Liver (tissue), 9 donors: Measurements from ENCODE around the gene TMCC2. TPM values are rescaled to one million over a fixed set of nuclear protein-coding genes. Genes with fewer than 3 reads are reported as not detected.

Source experiments
- DNase-seq: peaks from one replicate; pipeline ENCODE4 v3.0.0-alpha.2; 2017; ENCODE audit warnings: low spot score
- H3K27ac ChIP-seq, 2 donors: one replicate each; pipeline ENCODE4 v1.7.0; 2013; ENCODE audit warnings: inconsistent platforms in 2 of 2, low read length in 2 of 2, control low read depth in 1 of 2, low read depth in 1 of 2, mild to moderate bottlenecking in 1 of 2
- H3K27me3 ChIP-seq, 4 donors: one replicate each; pipeline versions ENCODE4 v1.6.1 to v1.7.0; 2013; ENCODE audit warnings: low read length in 3 of 4, inconsistent platforms in 1 of 4, mild to moderate bottlenecking in 1 of 4, moderate library complexity in 1 of 4; ENCODE audit not compliant: control insufficient read depth in 4 of 4, insufficient read depth in 4 of 4
- H3K36me3 ChIP-seq, 4 donors: one replicate each; pipeline versions ENCODE4 v1.6.1 to v1.7.0; 2013; ENCODE audit warnings: low read length in 3 of 4, mild to moderate bottlenecking in 3 of 4, low read depth in 1 of 4, moderate library complexity in 1 of 4; ENCODE audit not compliant: control insufficient read depth in 4 of 4, insufficient read depth in 3 of 4
- H3K4me1 ChIP-seq, 4 donors: one replicate each; pipeline versions ENCODE4 v1.6.1 to v1.7.0; 2013; ENCODE audit warnings: low read length in 3 of 4, mild to moderate bottlenecking in 3 of 4, moderate library complexity in 1 of 4; ENCODE audit not compliant: control insufficient read depth in 4 of 4, insufficient read depth in 4 of 4
- H3K4me3 ChIP-seq, 3 donors: one replicate each; pipeline versions ENCODE4 v1.6.1 to v1.7.0; 2013; ENCODE audit warnings: low read length in 3 of 3, control low read depth in 1 of 3, low read depth in 1 of 3, mild to moderate bottlenecking in 1 of 3
- H3K9ac ChIP-seq, 2 donors: one replicate each; pipeline ENCODE4 v1.7.0; 2013; ENCODE audit warnings: low read length in 2 of 2, mild to moderate bottlenecking in 2 of 2, moderate library complexity in 2 of 2, control low read depth in 1 of 2, low read depth in 1 of 2
- H3K9me3 ChIP-seq, 4 donors: one replicate each; pipeline versions ENCODE4 v1.6.1 to v1.7.0; 2013; ENCODE audit warnings: low read length in 3 of 4; ENCODE audit not compliant: control insufficient read depth in 4 of 4
- ATF3 ChIP-seq: IDR thresholded peaks from 2 replicates; pipeline ENCODE4 v1.6.1; 2016; ENCODE audit warnings: antibody characterized with exemption
- EGR1 ChIP-seq, 2 donors: IDR thresholded peaks; 2 replicates each; pipeline ENCODE4 v1.6.1; 2016 to 2018; ENCODE audit warnings: antibody characterized with exemption in 2 of 2, low read depth in 2 of 2
- FOXA1 ChIP-seq: IDR thresholded peaks from 2 replicates; pipeline ENCODE4 v1.6.1; 2016; ENCODE audit warnings: antibody characterized with exemption
- FOXA2 ChIP-seq: IDR thresholded peaks from 2 replicates; pipeline ENCODE4 v1.6.1; 2016; ENCODE audit warnings: antibody characterized with exemption
- GABPA ChIP-seq, 2 donors: IDR thresholded peaks in 1 of 2; conservative IDR thresholded peaks in 1 of 2; 2 replicates each; pipeline ENCODE4 v1.6.1; 2016; ENCODE audit warnings: antibody characterized with exemption in 2 of 2, mild to moderate bottlenecking in 1 of 2, moderate library complexity in 1 of 2
- HNF4A ChIP-seq, 2 donors: conservative IDR thresholded peaks; 2 replicates each; pipeline ENCODE4 v1.6.1; 2016; ENCODE audit warnings: antibody characterized with exemption in 2 of 2, mild to moderate bottlenecking in 2 of 2
- HNF4G ChIP-seq: IDR thresholded peaks from 2 replicates; pipeline ENCODE4 v1.6.1; 2016; ENCODE audit warnings: antibody characterized with exemption
- JUND ChIP-seq, 2 donors: IDR thresholded peaks; 2 replicates each; pipeline ENCODE4 v1.6.1; 2016; ENCODE audit warnings: antibody characterized with exemption in 2 of 2
- MAX ChIP-seq: IDR thresholded peaks from 2 replicates; pipeline ENCODE4 v1.6.1; 2016; ENCODE audit warnings: antibody characterized with exemption
- NR2F2 ChIP-seq: IDR thresholded peaks from 2 replicates; pipeline ENCODE4 v1.6.1; 2016; ENCODE audit warnings: antibody characterized with exemption
- RAD21 ChIP-seq, 2 donors: IDR thresholded peaks; 2 replicates each; pipeline ENCODE4 v1.6.1; 2016; ENCODE audit warnings: antibody characterized with exemption in 2 of 2, mild to moderate bottlenecking in 2 of 2
- RXRA ChIP-seq, 2 donors: IDR thresholded peaks; 2 replicates each; pipeline ENCODE4 v1.6.1; 2017 to 2018; ENCODE audit warnings: antibody characterized with exemption in 2 of 2, mild to moderate bottlenecking in 1 of 2
- SP1 ChIP-seq: IDR thresholded peaks from 2 replicates; pipeline ENCODE4 v1.6.1; 2018; ENCODE audit warnings: antibody characterized with exemption, mild to moderate bottlenecking
- TAF1 ChIP-seq: conservative IDR thresholded peaks from 2 replicates; pipeline ENCODE4 v1.6.1; 2016; ENCODE audit warnings: antibody characterized with exemption, mild to moderate bottlenecking
- YY1 ChIP-seq: IDR thresholded peaks from 2 replicates; pipeline ENCODE4 v1.6.1; 2016; ENCODE audit warnings: antibody characterized with exemption, mild to moderate bottlenecking
- ZBTB33 ChIP-seq: IDR thresholded peaks from 2 replicates; pipeline ENCODE4 v1.6.1; 2016; ENCODE audit warnings: antibody characterized with exemption
- WGBS: extraction: QIAGEN DNeasy Blood & Tissue Kit; methylation state at CpG from one replicate; pipeline ENCODE4 v1.1.7; 2013; 5-methylcytosine and 5-hydroxymethylcytosine counted together
- polyA plus RNA-seq, 2 donors: library from polyadenylated mRNA; stranded (reverse) in 1 of 2; unstranded in 1 of 2; fragments of 200-250 nt in 1 of 2; fragments of >200 nt in 1 of 2; fragmentation: Nextera tagmentation in 1 of 2; extraction: Ambion mirVana in 1 of 2; gene quantifications; one replicate each; pipeline versions ENCODE4 v1.2.1 to v1.2.3, GENCODE V29; 2013 to 2015
- total RNA-seq, 2 donors: library from RNA; depleted of rRNA; stranded (reverse); fragments of >200 nt; gene quantifications; one replicate each; pipeline ENCODE4 v1.2.3, GENCODE V29; 2014
- TF ChIP-seq, protein P1 (sequence below): IDR thresholded peaks from 2 replicates; pipeline ENCODE4 v1.6.1; 2016; ENCODE audit warnings: antibody characterized with exemption, mild to moderate bottlenecking
- TF ChIP-seq, protein P2 (sequence below): fragments of 150-350 bp; IDR thresholded peaks from 2 replicates; pipeline ENCODE4 v1.5.1; 2017; ENCODE audit warnings: improper control_type of control experiment, low read depth, low read length; ENCODE audit not compliant: missing input control
- donor health status: healthy.
- donor health status: healthy.
- donor health status: healthy.
- donor health status: healthy.
- donor health status: healthy.

TMCC2 gene
- total and polyA plus RNA-seq, 4 donors = 0.06 to 452 (median 0.21) TPM

- Histone ChIP-seq H3K4me1 (no peaks in the 10 kb centered on the region), H3K9me3 (no peaks in the 10 kb centered on the region), H3K36me3 (no peaks in the 10 kb centered on the region), H3K27ac (no peak overlapping the region), H3K9ac (no peak overlapping the region), H3K4me3 (no peak overlapping the region), H3K27me3 (no peaks in the 10 kb centered on the region)
- 87% methylated on average over 7 of the region's 7 CpGs for WGBS
- DNase-seq = no peak
- TF ChIP-seq RXRA (IDR thresholded peaks at IDR 0.05) = no peak
- no peak for TF ChIP-seq ATF3
- TF ChIP-seq, protein P1, sequence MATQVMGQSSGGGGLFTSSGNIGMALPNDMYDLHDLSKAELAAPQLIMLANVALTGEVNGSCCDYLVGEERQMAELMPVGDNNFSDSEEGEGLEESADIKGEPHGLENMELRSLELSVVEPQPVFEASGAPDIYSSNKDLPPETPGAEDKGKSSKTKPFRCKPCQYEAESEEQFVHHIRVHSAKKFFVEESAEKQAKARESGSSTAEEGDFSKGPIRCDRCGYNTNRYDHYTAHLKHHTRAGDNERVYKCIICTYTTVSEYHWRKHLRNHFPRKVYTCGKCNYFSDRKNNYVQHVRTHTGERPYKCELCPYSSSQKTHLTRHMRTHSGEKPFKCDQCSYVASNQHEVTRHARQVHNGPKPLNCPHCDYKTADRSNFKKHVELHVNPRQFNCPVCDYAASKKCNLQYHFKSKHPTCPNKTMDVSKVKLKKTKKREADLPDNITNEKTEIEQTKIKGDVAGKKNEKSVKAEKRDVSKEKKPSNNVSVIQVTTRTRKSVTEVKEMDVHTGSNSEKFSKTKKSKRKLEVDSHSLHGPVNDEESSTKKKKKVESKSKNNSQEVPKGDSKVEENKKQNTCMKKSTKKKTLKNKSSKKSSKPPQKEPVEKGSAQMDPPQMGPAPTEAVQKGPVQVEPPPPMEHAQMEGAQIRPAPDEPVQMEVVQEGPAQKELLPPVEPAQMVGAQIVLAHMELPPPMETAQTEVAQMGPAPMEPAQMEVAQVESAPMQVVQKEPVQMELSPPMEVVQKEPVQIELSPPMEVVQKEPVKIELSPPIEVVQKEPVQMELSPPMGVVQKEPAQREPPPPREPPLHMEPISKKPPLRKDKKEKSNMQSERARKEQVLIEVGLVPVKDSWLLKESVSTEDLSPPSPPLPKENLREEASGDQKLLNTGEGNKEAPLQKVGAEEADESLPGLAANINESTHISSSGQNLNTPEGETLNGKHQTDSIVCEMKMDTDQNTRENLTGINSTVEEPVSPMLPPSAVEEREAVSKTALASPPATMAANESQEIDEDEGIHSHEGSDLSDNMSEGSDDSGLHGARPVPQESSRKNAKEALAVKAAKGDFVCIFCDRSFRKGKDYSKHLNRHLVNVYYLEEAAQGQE = no peak
- no peak for TF ChIP-seq TAF1
- TF ChIP-seq FOXA1 = no peak
- TF ChIP-seq JUND (IDR thresholded peaks at IDR 0.05) = no peak
- no peak for TF ChIP-seq HNF4A (conservative IDR thresholded peaks at IDR 0.05)
- no peak for TF ChIP-seq ZBTB33
- no peak for TF ChIP-seq SP1
- no peak for TF ChIP-seq RAD21 (IDR thresholded peaks at IDR 0.05)
- TF ChIP-seq FOXA2 = no peak
- no peak for TF ChIP-seq NR2F2
- no peak for TF ChIP-seq YY1
- TF ChIP-seq GABPA (IDR thresholded peaks at IDR 0.05 in 1 of 2, conservative IDR thresholded peaks at IDR 0.05 in 1 of 2) = no peak
- TF ChIP-seq MAX = no peak
- no peak for TF ChIP-seq EGR1 (IDR thresholded peaks at IDR 0.05; ENCODE audit: low read depth in 2 of 2)
- TF ChIP-seq HNF4G = no peak
- TF ChIP-seq, protein P2, sequence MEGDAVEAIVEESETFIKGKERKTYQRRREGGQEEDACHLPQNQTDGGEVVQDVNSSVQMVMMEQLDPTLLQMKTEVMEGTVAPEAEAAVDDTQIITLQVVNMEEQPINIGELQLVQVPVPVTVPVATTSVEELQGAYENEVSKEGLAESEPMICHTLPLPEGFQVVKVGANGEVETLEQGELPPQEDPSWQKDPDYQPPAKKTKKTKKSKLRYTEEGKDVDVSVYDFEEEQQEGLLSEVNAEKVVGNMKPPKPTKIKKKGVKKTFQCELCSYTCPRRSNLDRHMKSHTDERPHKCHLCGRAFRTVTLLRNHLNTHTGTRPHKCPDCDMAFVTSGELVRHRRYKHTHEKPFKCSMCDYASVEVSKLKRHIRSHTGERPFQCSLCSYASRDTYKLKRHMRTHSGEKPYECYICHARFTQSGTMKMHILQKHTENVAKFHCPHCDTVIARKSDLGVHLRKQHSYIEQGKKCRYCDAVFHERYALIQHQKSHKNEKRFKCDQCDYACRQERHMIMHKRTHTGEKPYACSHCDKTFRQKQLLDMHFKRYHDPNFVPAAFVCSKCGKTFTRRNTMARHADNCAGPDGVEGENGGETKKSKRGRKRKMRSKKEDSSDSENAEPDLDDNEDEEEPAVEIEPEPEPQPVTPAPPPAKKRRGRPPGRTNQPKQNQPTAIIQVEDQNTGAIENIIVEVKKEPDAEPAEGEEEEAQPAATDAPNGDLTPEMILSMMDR = no peak
These were observed 17.4 kb downstream of the TMCC2 start for GRCh38 chr1:205245096-205245495.
